SIG-M5 treated with dmso at 0.1 percent for 504 hours (cell line): ENCODE results near the gene KIF5A.
"Not testable (repeated sequence)": the region's sequence is repeated elsewhere in the genome, so short reads cannot be mapped to it uniquely, and the experiment has no call there.

Experiments used
- DNase-seq: peaks from one replicate; lab custom pipeline; 2025; ENCODE audit not compliant: unreplicated experiment; lab: John Stamatoyannopoulos, UW

KIF5A gene

GRCh38 chr12:57581802-57582201 lies 32.0 kb downstream of the KIF5A start:
- no peak for DNase-seq

- no peak for DNase-seq
These were observed 32.6 kb downstream of the KIF5A start for GRCh38 chr12:57582440-57582839.

- DNase-seq = peak; percentile 86
These were observed 33.4 kb downstream of the KIF5A start for GRCh38 chr12:57583008-57583831.

- no peak for DNase-seq
These were observed 34.2 kb downstream of the KIF5A start for GRCh38 chr12:57584050-57584449.

GRCh38 chr12:57584690-57585089 lies 34.8 kb downstream of the KIF5A start:
- peak; percentile 61 for DNase-seq

GRCh38 chr12:57585156-57585555 lies 35.3 kb downstream of the KIF5A start:
- DNase-seq = no peak

GRCh38 chr12:57586128-57586527 lies 36.3 kb downstream of the KIF5A start:
- DNase-seq = no peak

- DNase-seq = no peak
These were observed 37.1 kb downstream of the KIF5A start for GRCh38 chr12:57586832-57587429.

GRCh38 chr12:57588951-57589610 lies 39.2 kb downstream of the KIF5A start:
- not testable (repeated sequence) for DNase-seq

- DNase-seq = no peak
These were observed 40.6 kb downstream of the KIF5A start for GRCh38 chr12:57590479-57590863.

GRCh38 chr12:57590864-57591781 lies 41.3 kb downstream of the KIF5A start, which contains the start of gene PIP4K2C:
TSS of gene PIP4K2C (plus strand) at chr12:57591192. CDS start at chr12:57591290, 98 bp downstream.
- peak; percentile 56 for DNase-seq

- DNase-seq = no peak
These were observed 42.0 kb downstream of the KIF5A start for GRCh38 chr12:57591782-57592325.

- DNase-seq = no peak
These were observed 42.8 kb downstream of the KIF5A start for GRCh38 chr12:57592551-57593165.

GRCh38 chr12:57593187-57593586 lies 43.3 kb downstream of the KIF5A start:
- DNase-seq = no peak

GRCh38 chr12:57600395-57600794 lies 50.6 kb downstream of the KIF5A start:
- DNase-seq = no peak

GRCh38 chr12:57602544-57602943 lies 52.7 kb downstream of the KIF5A start:
- no peak for DNase-seq

GRCh38 chr12:57603324-57603723 lies 53.5 kb downstream of the KIF5A start:
- no peak for DNase-seq

GRCh38 chr12:57603815-57604453 lies 54.1 kb downstream of the KIF5A start:
- DNase-seq = peak; percentile 11

GRCh38 chr12:57604454-57604991 lies 54.7 kb downstream of the KIF5A start, which contains the start of gene DTX3:
TSS of gene DTX3 (plus strand) at chr12:57604824. CDS start at chr12:57606518, 1,694 bp downstream.
- no peak for DNase-seq
